Left lung (tissue), 10 donors: ENCODE measurements around the gene MXD3. TPM values are rescaled to one million over a fixed set of nuclear protein-coding genes. Genes with fewer than 3 reads are reported as not detected.

ENCODE experiments used
- ATAC-seq: fragments of 200-7000 bp; cut with Tn5 transposase; one replicate; pipeline ENCODE4 v1.9.1; 2020; ENCODE audit warnings: moderate library complexity
- DNase-seq, 4 donors: peaks; one replicate each; pipeline ENCODE4 v3.0.0-alpha.2; 2013 to 2020
- H3K27ac ChIP-seq, 2 donors: fragments of 200-600 bp; sonication (generic) in 1 of 2; one replicate each; pipeline versions ENCODE4 v1.5.0 to v1.8.0; 2020 to 2021
- H3K27me3 ChIP-seq, 2 donors: fragments of 200-600 bp; sonication (generic) in 1 of 2; one replicate each; pipeline versions ENCODE4 v1.5.0 to v1.8.0; 2020 to 2021
- H3K36me3 ChIP-seq, 2 donors: fragments of 200-600 bp; sonication (generic) in 1 of 2; one replicate each; pipeline versions ENCODE4 v1.5.0 to v1.8.0; 2020 to 2021
- H3K4me1 ChIP-seq, 2 donors: fragments of 200-600 bp; one replicate each; pipeline ENCODE4 v1.8.0; 2021
- H3K4me3 ChIP-seq, 2 donors: fragments of 200-600 bp; sonication (generic) in 1 of 2; one replicate each; pipeline versions ENCODE4 v1.5.0 to v1.8.0; 2020 to 2021; ENCODE audit warnings: mild to moderate bottlenecking in 1 of 2
- H3K9me3 ChIP-seq, 2 donors: fragments of 200-600 bp; sonication (generic) in 1 of 2; one replicate each; pipeline versions ENCODE4 v1.5.0 to v1.8.0; 2020 to 2021
- CTCF ChIP-seq, 2 donors: fragments of 200-600 bp; sonication (generic) in 1 of 2; IDR thresholded peaks; one replicate each; pipeline versions ENCODE4 v1.5.0 to v1.8.0; 2021; ENCODE audit warnings: antibody characterized with exemption in 2 of 2
- intact Hi-C, 2 donors: fragments of 100-400 bp; cut with DNase I; formaldehyde crosslinking; loops; one replicate each; pipeline versions ENCODE4 v1.11.2 to v1.14.2; 2022
- polyA plus RNA-seq, 6 donors: library from polyadenylated mRNA; unstranded; fragments of 120-200 nt; gene quantifications; one replicate each; pipeline ENCODE4 v1.2.1, GENCODE V29; 2013; ENCODE audit not compliant: insufficient read length in 6 of 6
- total RNA-seq, 2 donors: library from RNA; stranded (reverse); fragmentation: NEBNext Ultra II Directional; extraction: Animal tissue kit (Norgen Biotek cat#: 25700); gene quantifications; one replicate each; pipeline ENCODE4 v1.2.1, GENCODE V29; 2021
- donor health status: DM: no; HTN: yes; CAD: no.
- donor health status: DM: no; HTN: no; CAD: no.

Gene MXD3
- total and polyA plus RNA-seq, 8 donors, result 10.8 to 36.5 (median 22.0) TPM

GRCh38 chr5:177336603-177337494 is 25.2 kb upstream of the MXD3 start:
- Histone ChIP-seq H3K36me3 (peaks cover 0 to 87% of the 10 kb centered on the region in 2 donors), H3K9me3 (no peaks in the 10 kb centered on the region), H3K27me3 (no peaks in the 10 kb centered on the region), H3K4me3 (no peak overlapping the region), H3K4me1 (peaks cover 0 to 24% of the 10 kb centered on the region in 2 donors), H3K27ac (no peak overlapping the region)
- no peak for TF ChIP-seq CTCF (IDR thresholded peaks at IDR 0.05)
- peak in 1 of 4 donors; percentile 70 for DNase-seq
- ATAC-seq, result no peak
- intact Hi-C loops, result no loop called here

GRCh38 chr5:177336112-177336511 is 24.4 kb upstream of the MXD3 start:
- no peaks in the 10 kb centered on the region for H3K9me3 ChIP-seq
- no peak for TF ChIP-seq CTCF (IDR thresholded peaks at IDR 0.05)
- no peaks in the 10 kb centered on the region for H3K27me3 ChIP-seq
- peak in 1 of 4 donors; percentile 55 for DNase-seq
- H3K36me3 ChIP-seq, result peaks cover 0 to 87% of the 10 kb centered on the region in 2 donors
- H3K4me3 ChIP-seq, result no peak overlapping the region
- H3K27ac ChIP-seq, result no peak overlapping the region
- intact Hi-C loops, result no loop called here
- peaks cover 0 to 24% of the 10 kb centered on the region in 2 donors for H3K4me1 ChIP-seq
- ATAC-seq, result peak; percentile 40

GRCh38 chr5:177335701-177336065 is 24.0 kb upstream of the MXD3 start:
- no peak overlapping the region for H3K4me3 ChIP-seq
- intact Hi-C loops, result no loop called here
- no peaks in the 10 kb centered on the region for H3K27me3 ChIP-seq
- no peak overlapping the region for H3K27ac ChIP-seq
- no peaks in the 10 kb centered on the region for H3K9me3 ChIP-seq
- ATAC-seq (no peak), DNase-seq (peak in 1 of 4 donors; percentile 34)
- H3K36me3 ChIP-seq, result peaks cover 0 to 87% of the 10 kb centered on the region in 2 donors
- H3K4me1 ChIP-seq, result peaks cover 0 to 24% of the 10 kb centered on the region in 2 donors
- no peak for TF ChIP-seq CTCF (IDR thresholded peaks at IDR 0.05)

GRCh38 chr5:177334781-177335700 is 23.3 kb upstream of the MXD3 start:
- no peak overlapping the region for H3K4me3 ChIP-seq
- DNase-seq (peak in 1 of 4 donors; percentile 36), ATAC-seq (no peak)
- no peaks in the 10 kb centered on the region for H3K9me3 ChIP-seq
- peaks cover 0 to 18% of the 10 kb centered on the region in 2 donors for H3K4me1 ChIP-seq
- peaks cover 0 to 93% of the 10 kb centered on the region in 2 donors for H3K36me3 ChIP-seq
- H3K27me3 ChIP-seq, result no peaks in the 10 kb centered on the region
- no peak for TF ChIP-seq CTCF (IDR thresholded peaks at IDR 0.05)
- intact Hi-C loops, result no loop called here
- H3K27ac ChIP-seq, result no peak overlapping the region

- peak in 1 of 4 donors; percentile 55 for DNase-seq
- Histone ChIP-seq H3K27ac (no peak overlapping the region), H3K4me3 (no peak overlapping the region), H3K27me3 (no peaks in the 10 kb centered on the region), H3K36me3 (peaks cover 0 to 99% of the 10 kb centered on the region in 2 donors), H3K4me1 (peaks cover 0 to 15% of the 10 kb centered on the region in 2 donors), H3K9me3 (no peaks in the 10 kb centered on the region)
- ATAC-seq, result no peak
- TF ChIP-seq CTCF (IDR thresholded peaks at IDR 0.05), result no peak
- intact Hi-C loops, result no loop called here
Observed at GRCh38 chr5:177334155-177334551, 22.5 kb upstream of the MXD3 start.
